Left ventricle myocardium inferior (tissue), 1 donor: ENCODE results near the gene ERRFI1. TPM values are rescaled to one million over a fixed set of nuclear protein-coding genes. Genes with fewer than 3 reads are reported as not detected.

ENCODE experiments used
- DNase-seq: peaks from one replicate; pipeline ENCODE4 v3.0.0-alpha.2; 2020
- H3K27ac ChIP-seq: fragments of 200-600 bp; replicated peaks from 2 replicates; pipeline ENCODE4 v1.8.0; 2021
- H3K27me3 ChIP-seq: fragments of 200-600 bp; 2 replicates; pipeline ENCODE4 v1.8.0; 2021; ENCODE audit warnings: low read depth
- H3K36me3 ChIP-seq: fragments of 200-600 bp; 2 replicates; pipeline ENCODE4 v1.8.0; 2021
- H3K4me1 ChIP-seq: fragments of 200-600 bp; 2 replicates; pipeline ENCODE4 v1.8.0; 2021
- H3K4me3 ChIP-seq: fragments of 200-600 bp; 2 replicates; pipeline ENCODE4 v1.8.0; 2021; ENCODE audit warnings: mild to moderate bottlenecking, moderate library complexity
- H3K9me3 ChIP-seq: fragments of 200-600 bp; replicated peaks from 2 replicates; pipeline ENCODE4 v1.8.0; 2021
- intact Hi-C: fragments of 100-400 bp; cut with micrococcal nuclease; formaldehyde crosslinking; loops from one replicate; pipeline ENCODE4 v1.11.0; 2022
- total RNA-seq: library from RNA; stranded (reverse); fragmentation: NEBNext Ultra II Directional; extraction: Animal tissue kit (Norgen Biotek cat#: 25700); gene quantifications from one replicate; pipeline ENCODE4 v1.2.1, GENCODE V29; 2021
- TF ChIP-seq, protein P1 (sequence below): fragments of 200-600 bp; IDR thresholded peaks from 2 replicates; pipeline ENCODE4 v1.8.0; 2021; ENCODE audit warnings: antibody characterized with exemption, mild to moderate bottlenecking, borderline replicate concordance
- donor health status: DM: no; HTN: yes; CAD: no; lungs with severe emphysema.

ERRFI1 gene
- total RNA-seq, 1 donor from 2014 or later = 10.8 TPM

DNA sequence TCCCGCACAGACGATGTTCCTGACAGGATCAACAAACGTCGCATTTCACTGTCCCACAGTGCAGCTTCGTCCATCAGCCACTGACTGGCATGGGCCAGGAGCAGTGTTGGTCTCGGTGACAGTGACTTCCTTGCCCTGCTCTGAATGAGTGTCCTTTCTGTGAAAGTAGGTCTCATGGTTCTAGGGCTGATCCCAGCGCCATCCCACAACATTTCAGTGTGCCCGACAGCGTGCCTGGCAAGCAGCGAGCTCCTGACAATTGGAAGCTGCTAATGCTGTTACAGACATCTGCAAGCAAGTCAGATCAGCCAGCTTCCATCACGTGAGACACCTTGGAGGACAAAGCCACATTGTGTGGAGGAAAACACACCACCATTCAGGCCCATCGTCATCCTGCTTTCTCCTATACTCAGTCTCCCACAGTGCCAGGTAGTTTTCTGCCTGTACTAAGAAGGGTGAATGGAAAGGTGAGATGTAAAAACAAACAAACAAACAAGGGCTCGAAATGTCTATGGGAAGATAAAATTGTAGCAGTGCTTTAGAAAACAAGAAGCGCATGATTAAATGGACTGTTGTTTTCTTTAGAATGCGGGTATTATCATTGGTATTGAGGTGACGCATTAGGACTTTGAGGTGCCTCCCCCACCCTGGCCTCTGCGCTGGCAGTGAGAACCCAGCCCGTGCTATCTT, 21.9 kb downstream of the ERRFI1 start:
- Histone ChIP-seq H3K27me3 (no peaks in the 10 kb centered on the region), H3K36me3 (no peaks in the 10 kb centered on the region), H3K4me1 (peaks cover 33% of the 10 kb centered on the region), H3K9me3 (no peaks in the 10 kb centered on the region), H3K27ac (peak overlapping the region; percentile 85), H3K4me3 (peak overlapping the region; percentile 37)
- intact Hi-C loops = no loop called here
- TF ChIP-seq, protein P1, sequence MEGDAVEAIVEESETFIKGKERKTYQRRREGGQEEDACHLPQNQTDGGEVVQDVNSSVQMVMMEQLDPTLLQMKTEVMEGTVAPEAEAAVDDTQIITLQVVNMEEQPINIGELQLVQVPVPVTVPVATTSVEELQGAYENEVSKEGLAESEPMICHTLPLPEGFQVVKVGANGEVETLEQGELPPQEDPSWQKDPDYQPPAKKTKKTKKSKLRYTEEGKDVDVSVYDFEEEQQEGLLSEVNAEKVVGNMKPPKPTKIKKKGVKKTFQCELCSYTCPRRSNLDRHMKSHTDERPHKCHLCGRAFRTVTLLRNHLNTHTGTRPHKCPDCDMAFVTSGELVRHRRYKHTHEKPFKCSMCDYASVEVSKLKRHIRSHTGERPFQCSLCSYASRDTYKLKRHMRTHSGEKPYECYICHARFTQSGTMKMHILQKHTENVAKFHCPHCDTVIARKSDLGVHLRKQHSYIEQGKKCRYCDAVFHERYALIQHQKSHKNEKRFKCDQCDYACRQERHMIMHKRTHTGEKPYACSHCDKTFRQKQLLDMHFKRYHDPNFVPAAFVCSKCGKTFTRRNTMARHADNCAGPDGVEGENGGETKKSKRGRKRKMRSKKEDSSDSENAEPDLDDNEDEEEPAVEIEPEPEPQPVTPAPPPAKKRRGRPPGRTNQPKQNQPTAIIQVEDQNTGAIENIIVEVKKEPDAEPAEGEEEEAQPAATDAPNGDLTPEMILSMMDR = no peak
- peak; percentile 27 for DNase-seq

DNA sequence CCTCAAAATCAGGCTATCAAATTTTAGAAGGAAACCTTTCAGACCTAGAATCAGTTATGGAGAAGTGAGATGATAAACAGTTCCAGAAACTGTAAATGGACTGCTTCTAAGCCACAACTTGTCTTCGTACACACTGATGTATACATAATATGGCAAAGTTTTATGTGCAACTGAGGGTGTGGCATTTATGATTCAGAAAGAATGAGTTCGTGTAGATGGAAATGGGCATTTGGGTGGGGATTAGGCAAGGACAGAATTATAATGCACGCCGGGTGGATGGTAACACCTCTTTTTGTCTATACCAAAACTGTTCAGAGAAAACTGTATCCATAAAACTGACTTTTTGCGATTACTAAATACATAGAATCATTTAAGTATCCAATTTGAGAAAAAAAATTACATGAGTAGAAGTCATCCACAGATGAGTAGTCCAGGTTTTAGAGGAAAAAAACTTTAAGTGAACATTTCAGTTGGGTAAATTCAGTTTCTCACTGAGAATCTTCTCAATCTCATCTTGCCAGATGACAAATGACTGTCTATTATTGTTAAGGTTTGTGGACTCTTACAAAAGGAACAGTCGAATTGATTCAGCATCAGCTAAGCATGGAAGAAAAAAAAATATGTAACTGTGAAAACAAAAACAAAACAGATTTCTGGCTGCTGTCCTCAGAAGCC, 22.5 kb downstream of the ERRFI1 start:
- Histone ChIP-seq H3K4me3 (no peak overlapping the region), H3K27me3 (no peaks in the 10 kb centered on the region), H3K36me3 (no peaks in the 10 kb centered on the region), H3K4me1 (peaks cover 33% of the 10 kb centered on the region), H3K9me3 (no peaks in the 10 kb centered on the region), H3K27ac (peak overlapping the region; percentile 85)
- intact Hi-C loops = no loop called here
- no peak for DNase-seq
- TF ChIP-seq, protein P1 = no peak

DNA sequence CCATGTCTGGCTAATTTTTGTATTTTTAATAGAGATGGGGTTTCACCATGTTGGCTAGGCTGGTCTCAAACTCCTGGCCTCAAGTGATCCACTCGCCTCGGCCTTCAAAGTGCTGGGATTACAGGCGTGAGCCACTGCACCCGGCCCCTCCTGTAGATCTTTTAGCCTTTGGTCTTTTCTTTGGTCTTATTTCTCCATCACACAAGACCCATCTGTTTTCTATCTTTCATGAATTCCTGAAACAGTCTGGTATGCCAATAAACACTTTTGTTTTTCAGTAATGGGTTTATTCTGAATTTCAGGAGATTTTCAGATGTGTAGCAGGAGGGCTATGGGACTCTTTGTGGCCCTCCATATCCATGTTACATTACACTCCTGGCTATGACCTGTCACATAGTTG, 23.2 kb downstream of the ERRFI1 start:
- TF ChIP-seq, protein P1 = no peak
- H3K27ac ChIP-seq = peak overlapping the region; percentile 85

DNA sequence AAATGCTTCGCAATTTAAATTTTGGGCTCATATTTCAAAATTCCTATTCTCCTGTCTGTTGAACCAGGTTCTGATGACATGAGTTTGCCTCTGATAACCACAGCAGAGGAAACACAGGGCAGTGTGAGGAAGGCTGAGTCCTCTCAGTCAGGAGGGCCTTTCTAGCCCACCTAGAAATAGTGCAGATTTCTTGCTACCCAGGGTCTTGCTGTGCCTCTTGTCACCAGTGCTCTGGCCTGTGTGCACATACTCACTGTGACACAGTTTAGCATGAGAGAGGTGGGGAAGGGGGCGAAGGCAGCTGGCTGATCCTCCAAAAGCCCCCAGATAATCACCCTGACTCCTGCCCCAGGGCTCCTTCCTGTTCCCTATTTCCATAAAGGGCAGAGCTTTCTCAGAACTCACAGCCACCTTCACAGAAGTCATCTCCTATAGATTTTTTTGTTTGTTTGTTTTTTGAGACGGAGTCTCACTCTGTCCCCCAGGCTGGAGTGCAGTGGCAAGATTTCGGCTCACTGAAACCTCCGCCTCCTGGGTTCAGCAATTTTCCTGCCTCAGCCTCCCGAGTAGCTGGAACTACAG, 23.7 kb downstream of the ERRFI1 start:
- no peak for DNase-seq
- Histone ChIP-seq H3K4me3 (no peak overlapping the region), H3K27me3 (no peaks in the 10 kb centered on the region), H3K4me1 (peaks cover 33% of the 10 kb centered on the region), H3K36me3 (no peaks in the 10 kb centered on the region), H3K9me3 (no peaks in the 10 kb centered on the region), H3K27ac (peak overlapping the region; percentile 85)
- intact Hi-C loops = no loop called here
- TF ChIP-seq, protein P1 = no peak

More for the DNA sequence above, 23.2 kb downstream of the ERRFI1 start:
- Histone ChIP-seq H3K4me3 (no peak overlapping the region), H3K9me3 (no peaks in the 10 kb centered on the region), H3K27me3 (no peaks in the 10 kb centered on the region), H3K4me1 (peaks cover 33% of the 10 kb centered on the region), H3K36me3 (no peaks in the 10 kb centered on the region)
- intact Hi-C loops = no loop called here
- no peak for DNase-seq

DNA sequence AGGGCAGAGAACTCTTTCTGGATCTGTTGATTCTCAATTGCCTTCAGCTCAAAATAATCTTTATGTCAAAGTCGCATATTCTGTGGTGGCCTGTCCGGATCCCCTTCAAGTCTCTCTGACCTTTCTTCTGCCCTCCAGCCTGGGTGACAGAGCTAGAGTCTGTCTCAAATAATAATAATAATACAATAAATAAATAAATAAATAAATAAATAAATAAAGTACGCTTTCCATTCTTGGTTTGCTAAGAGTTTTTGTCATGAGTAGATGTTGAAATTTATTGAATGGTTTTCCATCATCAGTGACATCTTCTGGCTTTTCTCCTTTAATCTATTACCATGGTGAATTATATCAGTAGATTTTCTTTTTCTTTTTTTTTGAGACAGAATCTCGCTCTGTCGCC, 30.7 kb downstream of the ERRFI1 start:
- intact Hi-C loops = no loop called here
- H3K4me3 ChIP-seq = no peak overlapping the region
- no peak overlapping the region for H3K27ac ChIP-seq
- TF ChIP-seq, protein P1 = no peak
- H3K27me3 ChIP-seq = no peaks in the 10 kb centered on the region
- no peak for DNase-seq
- no peaks in the 10 kb centered on the region for H3K4me1 ChIP-seq
- H3K36me3 ChIP-seq = no peaks in the 10 kb centered on the region
- H3K9me3 ChIP-seq = no peaks in the 10 kb centered on the region
